ENCODE data around the gene CCL11. TPM values are rescaled to one million over a fixed set of nuclear protein-coding genes. Genes with fewer than 3 reads are reported as not detected.

Gene CCL11
- total RNA-seq, 1 experiment from 2014 or later = not detected

DNA sequence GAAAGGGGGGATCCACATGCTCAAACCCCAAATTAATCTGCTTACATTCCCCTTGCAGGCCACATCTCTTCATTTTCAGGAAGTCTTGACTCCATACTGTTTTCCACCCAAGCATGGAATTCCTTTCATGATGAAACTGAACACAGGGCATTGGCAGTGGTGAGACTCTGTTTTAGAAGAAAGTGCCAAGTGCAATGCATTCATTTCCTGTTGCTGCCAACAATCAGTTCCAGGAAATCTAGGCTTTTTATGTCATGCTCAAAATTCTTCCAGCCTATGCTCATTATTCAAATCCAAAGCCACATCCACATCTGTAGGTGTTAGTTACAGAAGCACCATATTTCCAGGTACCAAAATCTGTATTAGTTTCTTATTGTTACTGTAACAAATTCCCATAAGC lies 26.4 kb upstream of the CCL11 start:
- Histone ChIP-seq H3K36me3 (ENCODE audit: control insufficient read depth, insufficient read depth, low read length) (no peaks in the 10 kb centered on the region), H3K9me3 (ENCODE audit: control insufficient read depth, insufficient read depth, low read depth, low read length) (no peaks in the 10 kb centered on the region), H3K4me1 (ENCODE audit: control insufficient read depth, insufficient read depth, low read length) (peaks cover 29% of the 10 kb centered on the region), H3K27ac (ENCODE audit: low read length) (peak overlapping the region; percentile 98), H3K4me3 (ENCODE audit: low read depth in 2 of 2, low read length in 2 of 2) (no peak overlapping the region), H3K27me3 (ENCODE audit: control insufficient read depth, insufficient read depth, low read length) (no peaks in the 10 kb centered on the region)
- in situ Hi-C loops (cut with HindIII; ENCODE audit: low pct_unique_long_range_greater_than_20kb, low sequenced_read_pairs) = no loop called here
- ATAC-seq = no peak
- intact Hi-C loops (cut with micrococcal nuclease; ENCODE audit: unreplicated experiment) = no loop called here
- TF ChIP-seq POLR2AphosphoS5 (IDR thresholded peaks at IDR 0.05; ENCODE audit: low read depth, low read length) (no peak), SIN3A (IDR thresholded peaks at IDR 0.05; ENCODE audit: borderline replicate concordance, insufficient read depth, low read depth, low read length) (no peak), TCF7L2 (IDR thresholded peaks at IDR 0.05; ENCODE audit: low read depth, low read length) (no peak)
- TF ChIP-seq, protein P1, sequence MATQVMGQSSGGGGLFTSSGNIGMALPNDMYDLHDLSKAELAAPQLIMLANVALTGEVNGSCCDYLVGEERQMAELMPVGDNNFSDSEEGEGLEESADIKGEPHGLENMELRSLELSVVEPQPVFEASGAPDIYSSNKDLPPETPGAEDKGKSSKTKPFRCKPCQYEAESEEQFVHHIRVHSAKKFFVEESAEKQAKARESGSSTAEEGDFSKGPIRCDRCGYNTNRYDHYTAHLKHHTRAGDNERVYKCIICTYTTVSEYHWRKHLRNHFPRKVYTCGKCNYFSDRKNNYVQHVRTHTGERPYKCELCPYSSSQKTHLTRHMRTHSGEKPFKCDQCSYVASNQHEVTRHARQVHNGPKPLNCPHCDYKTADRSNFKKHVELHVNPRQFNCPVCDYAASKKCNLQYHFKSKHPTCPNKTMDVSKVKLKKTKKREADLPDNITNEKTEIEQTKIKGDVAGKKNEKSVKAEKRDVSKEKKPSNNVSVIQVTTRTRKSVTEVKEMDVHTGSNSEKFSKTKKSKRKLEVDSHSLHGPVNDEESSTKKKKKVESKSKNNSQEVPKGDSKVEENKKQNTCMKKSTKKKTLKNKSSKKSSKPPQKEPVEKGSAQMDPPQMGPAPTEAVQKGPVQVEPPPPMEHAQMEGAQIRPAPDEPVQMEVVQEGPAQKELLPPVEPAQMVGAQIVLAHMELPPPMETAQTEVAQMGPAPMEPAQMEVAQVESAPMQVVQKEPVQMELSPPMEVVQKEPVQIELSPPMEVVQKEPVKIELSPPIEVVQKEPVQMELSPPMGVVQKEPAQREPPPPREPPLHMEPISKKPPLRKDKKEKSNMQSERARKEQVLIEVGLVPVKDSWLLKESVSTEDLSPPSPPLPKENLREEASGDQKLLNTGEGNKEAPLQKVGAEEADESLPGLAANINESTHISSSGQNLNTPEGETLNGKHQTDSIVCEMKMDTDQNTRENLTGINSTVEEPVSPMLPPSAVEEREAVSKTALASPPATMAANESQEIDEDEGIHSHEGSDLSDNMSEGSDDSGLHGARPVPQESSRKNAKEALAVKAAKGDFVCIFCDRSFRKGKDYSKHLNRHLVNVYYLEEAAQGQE (IDR thresholded peaks at IDR 0.05; ENCODE audit: insufficient read depth in 1 of 2, low read depth in 2 of 2, low read length in 1 of 2) = no peak
- TF ChIP-seq, protein P2, sequence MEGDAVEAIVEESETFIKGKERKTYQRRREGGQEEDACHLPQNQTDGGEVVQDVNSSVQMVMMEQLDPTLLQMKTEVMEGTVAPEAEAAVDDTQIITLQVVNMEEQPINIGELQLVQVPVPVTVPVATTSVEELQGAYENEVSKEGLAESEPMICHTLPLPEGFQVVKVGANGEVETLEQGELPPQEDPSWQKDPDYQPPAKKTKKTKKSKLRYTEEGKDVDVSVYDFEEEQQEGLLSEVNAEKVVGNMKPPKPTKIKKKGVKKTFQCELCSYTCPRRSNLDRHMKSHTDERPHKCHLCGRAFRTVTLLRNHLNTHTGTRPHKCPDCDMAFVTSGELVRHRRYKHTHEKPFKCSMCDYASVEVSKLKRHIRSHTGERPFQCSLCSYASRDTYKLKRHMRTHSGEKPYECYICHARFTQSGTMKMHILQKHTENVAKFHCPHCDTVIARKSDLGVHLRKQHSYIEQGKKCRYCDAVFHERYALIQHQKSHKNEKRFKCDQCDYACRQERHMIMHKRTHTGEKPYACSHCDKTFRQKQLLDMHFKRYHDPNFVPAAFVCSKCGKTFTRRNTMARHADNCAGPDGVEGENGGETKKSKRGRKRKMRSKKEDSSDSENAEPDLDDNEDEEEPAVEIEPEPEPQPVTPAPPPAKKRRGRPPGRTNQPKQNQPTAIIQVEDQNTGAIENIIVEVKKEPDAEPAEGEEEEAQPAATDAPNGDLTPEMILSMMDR (IDR thresholded peaks at IDR 0.05) = no peak
- ChIA-PET POLR2A (no interaction called here), CTCF (no interaction called here)
- BruUV-seq (replicated peaks) = no TSS peak
- DNase-seq (ENCODE audit: low read depth, low spot score) = no peak

DNA sequence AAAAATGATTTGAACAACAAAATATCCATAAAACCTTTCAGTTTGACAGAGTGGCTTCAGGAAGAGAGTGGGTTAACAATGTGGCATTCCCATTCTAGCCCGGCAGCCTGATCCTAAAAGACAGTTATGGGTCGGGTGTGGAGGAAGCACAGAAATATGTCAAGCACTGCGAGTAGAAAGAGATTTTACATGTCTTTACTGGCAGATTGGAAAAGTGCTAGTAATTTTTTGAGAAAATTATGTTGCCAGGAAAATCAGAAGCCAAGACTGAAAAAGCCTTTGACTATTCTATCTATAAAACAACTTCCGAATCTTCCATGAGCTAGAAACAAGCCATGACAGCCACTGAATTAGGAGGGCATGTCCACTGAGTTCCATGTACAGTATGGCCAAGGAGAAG lies 24.7 kb upstream of the CCL11 start:
- POLR2A ChIA-PET = no interaction called here
- Histone ChIP-seq H3K9me3 (ENCODE audit: control insufficient read depth, insufficient read depth, low read depth, low read length) (no peaks in the 10 kb centered on the region), H3K27ac (ENCODE audit: low read length) (no peak overlapping the region; the same call in 1 of the 2 replicates), H3K36me3 (ENCODE audit: control insufficient read depth, insufficient read depth, low read length) (no peaks in the 10 kb centered on the region), H3K4me1 (ENCODE audit: control insufficient read depth, insufficient read depth, low read length) (peaks cover 17% of the 10 kb centered on the region), H3K4me3 (ENCODE audit: low read depth in 2 of 2, low read length in 2 of 2) (no peak overlapping the region), H3K27me3 (ENCODE audit: control insufficient read depth, insufficient read depth, low read length) (no peaks in the 10 kb centered on the region)
- ATAC-seq (no peak), DNase-seq (ENCODE audit: low read depth, low spot score) (no peak)
- in situ Hi-C loops (cut with HindIII; ENCODE audit: low pct_unique_long_range_greater_than_20kb, low sequenced_read_pairs) = no loop called here
- CTCF ChIA-PET = no interaction called here
- no TSS peak for BruUV-seq (replicated peaks)
- intact Hi-C loops (cut with micrococcal nuclease; ENCODE audit: unreplicated experiment) = no loop called here
- TF ChIP-seq SIN3A (IDR thresholded peaks at IDR 0.05; ENCODE audit: borderline replicate concordance, insufficient read depth, low read depth, low read length) = no peak
- TF ChIP-seq, protein P1 (IDR thresholded peaks at IDR 0.05; ENCODE audit: insufficient read depth in 1 of 2, low read depth in 2 of 2, low read length in 1 of 2) = no peak
- no peak for TF ChIP-seq TCF7L2 (IDR thresholded peaks at IDR 0.05; ENCODE audit: low read depth, low read length)
- TF ChIP-seq POLR2AphosphoS5 (IDR thresholded peaks at IDR 0.05; ENCODE audit: low read depth, low read length) = no peak
- TF ChIP-seq, protein P2 (IDR thresholded peaks at IDR 0.05) = no peak

Data from Panc1 (cell line).